Bone marrow (tissue), 2 donors: Measurements from ENCODE around the gene OBSL1.

ENCODE experiments used
- DNase-seq, 2 donors: peaks; one replicate each; lab custom pipeline; 2025; lab: John Stamatoyannopoulos, UW

OBSL1 gene

GRCh38 chr2:219596954-219597551, 25.7 kb upstream of the OBSL1 start:
- DNase-seq: no peak

DNA sequence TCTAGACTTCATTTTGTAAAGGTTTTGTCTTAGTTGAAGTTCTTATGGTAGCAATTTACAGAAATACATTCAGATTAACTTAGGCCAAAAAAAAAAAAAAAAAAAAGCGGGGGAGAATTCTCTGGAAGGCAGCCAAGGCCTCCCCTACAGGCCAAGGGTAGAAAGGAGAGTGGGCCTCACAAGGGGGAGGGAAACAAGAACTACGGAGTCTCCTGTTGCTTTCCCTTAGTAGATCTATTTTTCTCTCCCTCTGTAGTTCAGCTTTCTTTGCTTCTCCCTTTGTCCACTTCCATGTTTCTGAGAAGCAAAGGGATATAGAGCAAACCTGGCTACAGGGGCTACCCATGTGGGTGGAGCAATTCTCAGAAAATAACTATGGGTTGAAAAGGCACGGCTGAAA, 23.9 kb upstream of the OBSL1 start:
- DNase-seq: no peak

- DNase-seq: no peak
These were observed 21.8 kb upstream of the OBSL1 start for GRCh38 chr2:219593154-219593553.

- DNase-seq: no peak
These were observed 21.4 kb upstream of the OBSL1 start for GRCh38 chr2:219592736-219593135.

- no peak for DNase-seq
These were observed 19.8 kb upstream of the OBSL1 start for GRCh38 chr2:219591091-219591490.

DNA sequence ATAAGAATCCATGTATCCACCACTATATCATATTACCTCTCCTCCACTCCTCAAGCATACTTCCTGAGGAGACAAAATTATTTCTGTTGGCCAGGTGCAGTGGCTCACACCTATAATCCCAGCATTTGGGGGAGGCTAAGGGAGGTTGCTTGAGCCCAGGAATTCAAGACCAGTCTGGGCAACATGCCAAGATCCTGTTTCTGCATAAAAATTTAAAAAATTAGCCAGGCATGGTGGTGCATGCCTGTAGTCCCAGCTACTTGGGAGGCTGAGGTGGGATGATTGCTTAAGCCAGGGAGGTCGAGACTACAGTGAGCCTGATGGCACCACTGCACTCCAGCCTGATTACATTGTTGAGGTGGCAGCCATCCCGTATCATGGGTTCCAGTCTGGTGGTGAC, 10.0 kb upstream of the OBSL1 start:
- DNase-seq: no peak

DNA sequence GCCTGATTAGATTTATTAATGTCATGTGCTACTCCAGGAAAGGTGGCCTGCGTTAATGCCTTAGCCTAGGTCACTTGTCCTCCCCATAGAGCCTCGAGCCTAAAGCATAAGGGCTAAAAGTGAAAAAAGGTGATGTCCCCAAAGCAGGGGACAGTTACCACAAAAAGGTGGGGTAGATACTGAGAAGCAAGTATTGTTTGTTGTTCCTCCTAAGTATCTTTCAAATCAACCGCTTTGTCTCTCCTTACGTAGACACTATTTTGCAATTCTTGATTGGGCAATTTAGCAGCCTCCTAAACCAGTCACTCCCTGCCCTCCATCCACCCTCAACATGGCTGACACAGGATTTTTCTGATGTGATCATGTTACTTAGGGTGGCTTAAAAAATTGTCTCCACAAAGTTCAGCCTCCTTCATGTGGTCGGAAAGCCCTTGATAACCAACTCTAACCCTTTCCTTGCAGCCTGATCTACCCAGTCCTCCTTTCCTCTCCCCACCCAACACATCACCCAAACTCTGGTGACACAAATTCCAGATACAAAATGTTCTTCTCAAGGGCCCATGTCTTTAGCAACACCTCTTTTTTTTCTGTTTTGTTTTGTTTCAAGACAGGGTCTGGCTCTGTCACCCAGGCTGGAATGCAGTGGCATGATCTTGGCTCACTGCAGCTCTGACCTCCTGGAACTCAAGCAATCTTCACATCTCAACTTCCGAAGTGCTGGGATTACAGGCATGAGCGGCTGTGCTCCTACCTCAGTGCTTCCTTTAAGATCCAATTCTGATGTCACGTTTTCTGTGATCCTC, 7.7 kb upstream of the OBSL1 start:
- DNase-seq: no peak

- no peak for DNase-seq
These were observed 5.4 kb upstream of the OBSL1 start for GRCh38 chr2:219576505-219577388.

DNA sequence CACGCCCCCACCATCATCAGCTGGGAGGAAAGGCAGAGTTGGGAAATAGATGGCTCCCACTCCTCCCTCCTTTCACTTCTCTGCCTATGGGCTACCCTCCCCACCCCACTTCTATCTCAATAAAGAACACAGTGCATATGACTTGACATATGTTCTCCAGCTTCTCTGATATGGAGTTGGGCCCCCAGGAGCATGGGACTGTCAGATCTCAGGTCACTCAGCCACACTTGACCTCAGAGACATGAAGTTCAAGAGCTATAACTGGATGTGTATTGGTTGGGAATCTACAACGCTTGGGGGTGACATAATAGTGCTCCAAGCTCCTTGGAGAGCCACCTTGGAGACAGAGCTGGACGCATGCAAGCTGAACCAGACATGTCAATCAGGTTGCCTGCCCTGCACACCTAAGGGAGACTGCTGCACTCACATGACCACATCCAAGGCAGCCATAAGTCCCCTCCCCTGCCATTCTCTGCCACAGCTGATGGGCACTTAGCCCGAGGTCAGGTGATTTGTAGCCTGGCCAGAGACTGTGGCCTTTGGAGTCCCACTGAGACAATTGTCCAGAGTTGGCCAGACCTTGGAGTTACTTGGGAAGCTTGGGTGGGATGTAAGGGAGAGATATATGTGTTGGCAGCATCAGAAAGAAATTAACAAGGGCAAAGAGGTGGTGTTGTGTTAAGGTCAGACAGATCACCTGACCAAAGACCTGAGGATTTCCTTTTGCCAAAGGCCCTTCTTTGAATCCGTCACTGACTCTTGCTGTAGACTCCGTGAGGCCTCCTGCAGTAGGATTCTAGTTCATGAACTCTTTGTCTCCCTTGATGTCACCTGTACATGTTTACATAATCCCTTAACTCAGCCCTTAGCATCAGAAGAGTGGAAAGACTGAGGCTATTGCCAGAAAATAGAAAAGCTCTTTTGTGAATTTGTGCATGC, 4.5 kb upstream of the OBSL1 start:
- DNase-seq: no peak

DNA sequence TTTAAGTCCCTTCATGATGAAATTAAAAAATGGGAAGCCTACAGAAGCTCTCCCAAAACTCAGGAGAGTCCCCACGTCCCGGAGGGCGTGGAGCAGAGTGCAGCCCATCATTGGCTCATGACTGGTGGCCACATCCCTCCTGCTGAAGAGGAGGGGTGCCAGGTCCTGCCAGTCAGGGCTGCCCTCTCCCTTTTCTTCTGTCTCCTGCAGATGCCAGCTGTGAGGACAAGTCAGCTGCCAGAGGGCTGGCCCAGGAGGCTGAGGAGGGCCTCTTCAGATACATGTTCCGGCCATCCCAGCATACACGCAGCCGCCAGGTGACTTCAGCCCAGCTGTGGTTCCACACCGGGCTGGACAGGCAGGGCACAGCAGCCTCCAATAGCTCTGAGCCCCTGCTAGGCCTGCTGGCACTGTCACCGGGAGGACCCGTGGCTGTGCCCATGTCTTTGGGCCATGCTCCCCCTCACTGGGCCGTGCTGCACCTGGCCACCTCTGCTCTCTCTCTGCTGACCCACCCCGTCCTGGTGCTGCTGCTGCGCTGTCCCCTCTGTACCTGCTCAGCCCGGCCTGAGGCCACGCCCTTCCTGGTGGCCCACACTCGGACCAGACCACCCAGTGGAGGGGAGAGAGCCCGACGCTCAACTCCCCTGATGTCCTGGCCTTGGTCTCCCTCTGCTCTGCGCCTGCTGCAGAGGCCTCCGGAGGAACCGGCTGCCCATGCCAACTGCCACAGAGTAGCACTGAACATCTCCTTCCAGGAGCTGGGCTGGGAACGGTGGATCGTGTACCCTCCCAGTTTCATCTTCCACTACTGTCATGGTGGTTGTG, 3.4 kb upstream of the OBSL1 start:
- no peak for DNase-seq

GRCh38 chr2:219573166-219573565, 1.8 kb upstream of the OBSL1 start:
- no peak for DNase-seq

GRCh38 chr2:219572237-219573001, 1.1 kb upstream of the OBSL1 start, which contains the start of gene INHA:
TSS of gene INHA (plus strand) at chr2:219572310. CDS start at chr2:219572375, 65 bp downstream.
- no peak for DNase-seq

DNA sequence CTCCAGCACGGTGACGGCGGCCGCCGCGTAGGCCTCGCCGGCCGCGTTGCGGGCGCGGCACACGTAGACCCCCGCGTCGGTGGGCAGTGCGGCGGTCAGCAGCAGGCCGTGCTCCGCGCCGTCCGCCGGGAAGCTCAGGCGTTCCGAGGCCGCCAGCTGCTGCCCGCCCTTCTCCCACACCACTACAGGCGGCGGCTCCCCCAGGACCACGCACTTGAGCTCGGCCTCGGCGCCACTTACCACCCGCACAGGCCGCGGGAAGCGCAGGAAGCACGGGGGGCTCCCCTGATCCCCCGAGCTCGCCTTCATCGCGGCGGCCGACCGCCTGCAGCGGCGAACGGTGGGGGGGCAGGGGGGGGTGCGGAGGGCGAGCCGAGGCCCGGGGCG, 422 bp downstream of the OBSL1 start:
- DNase-seq: no peak

DNA sequence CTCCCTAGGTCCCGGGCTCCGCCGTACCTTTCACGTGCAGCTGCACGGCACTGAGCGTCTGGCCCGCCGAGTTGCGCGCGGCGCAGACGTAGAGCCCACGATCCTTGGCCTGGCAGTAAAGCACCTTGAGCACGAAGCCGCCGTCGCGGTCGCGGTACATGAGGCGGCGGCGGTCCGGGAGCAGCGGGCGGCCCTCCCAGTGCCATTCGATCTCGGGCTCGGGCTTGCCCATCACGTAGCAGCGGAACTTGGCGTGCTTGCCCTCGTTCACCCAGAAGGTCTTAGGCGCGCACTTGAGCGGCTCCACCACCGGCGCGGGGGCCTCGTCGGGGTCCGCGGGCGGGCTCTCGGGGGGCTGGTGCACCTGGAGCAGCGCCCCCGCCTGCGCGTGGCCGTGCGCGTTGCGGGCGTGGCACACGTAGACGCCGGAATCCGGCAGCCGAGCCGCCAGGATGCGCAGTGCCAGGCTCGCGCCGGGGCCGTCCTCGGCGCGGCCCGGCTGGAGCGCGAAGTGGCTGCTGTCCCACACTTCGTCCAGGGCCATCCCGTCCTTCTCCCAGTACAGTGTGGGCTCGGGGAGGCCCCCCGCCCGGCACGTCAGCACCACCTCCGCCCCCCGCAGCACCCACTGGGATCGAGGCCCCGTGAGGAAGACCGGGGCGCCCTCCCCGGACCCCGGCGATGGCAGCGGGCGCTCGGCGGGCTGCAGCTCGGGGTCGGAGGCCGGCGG, 980 bp downstream of the OBSL1 start:
- DNase-seq: no peak

- DNase-seq: no peak
These were observed 1.7 kb downstream of the OBSL1 start for GRCh38 chr2:219569635-219570034.

- DNase-seq: no peak
These were observed 2.3 kb downstream of the OBSL1 start for GRCh38 chr2:219569041-219569440.

DNA sequence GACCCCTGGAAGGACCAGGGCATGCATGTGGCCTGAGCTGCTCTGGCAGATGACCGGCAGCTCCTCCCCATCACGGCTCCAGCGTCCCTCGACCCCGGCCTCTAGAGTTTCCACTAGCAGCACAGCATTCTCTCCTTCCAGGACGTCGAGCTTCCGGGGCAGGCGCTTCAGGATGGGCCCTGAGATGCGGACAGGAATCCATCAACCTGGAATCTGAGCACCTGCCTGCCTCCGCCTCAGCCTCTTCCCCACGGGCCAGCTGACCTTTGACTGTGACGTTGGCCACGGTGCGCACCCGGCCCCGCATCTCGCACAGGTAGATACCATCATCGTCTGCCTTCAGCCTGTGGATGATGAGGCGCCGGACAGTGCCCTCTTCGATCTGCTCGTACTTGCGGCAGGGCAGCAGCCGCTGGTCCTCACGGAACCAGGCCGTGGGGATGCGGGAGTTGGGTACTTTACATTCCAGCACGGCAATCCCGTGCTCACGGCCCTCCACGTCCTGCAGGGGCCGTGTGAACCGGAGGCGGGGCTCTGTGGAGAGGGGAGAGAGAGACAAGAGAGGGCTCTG, 3.5 kb downstream of the OBSL1 start:
- DNase-seq: no peak

DNA sequence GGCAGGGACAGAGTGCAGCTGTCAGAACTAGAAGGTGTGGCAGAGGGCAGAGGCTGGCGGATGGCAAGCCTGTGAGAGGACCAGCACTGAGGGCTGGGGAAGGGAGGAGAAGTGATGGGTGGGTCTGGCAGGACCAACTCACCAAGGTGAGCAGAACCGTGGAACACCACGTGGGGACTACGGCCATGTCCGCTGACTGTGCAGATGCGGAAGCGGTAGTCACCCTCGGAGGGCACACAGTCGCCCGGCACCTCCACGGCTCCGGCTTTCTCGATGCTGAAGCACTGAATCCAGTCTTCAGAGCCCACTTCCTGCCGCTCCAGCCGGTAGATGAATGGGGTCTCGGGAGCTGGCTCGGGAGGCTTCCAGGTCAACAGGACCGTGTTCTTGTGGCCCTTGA, 4.2 kb downstream of the OBSL1 start:
- DNase-seq: no peak

DNA sequence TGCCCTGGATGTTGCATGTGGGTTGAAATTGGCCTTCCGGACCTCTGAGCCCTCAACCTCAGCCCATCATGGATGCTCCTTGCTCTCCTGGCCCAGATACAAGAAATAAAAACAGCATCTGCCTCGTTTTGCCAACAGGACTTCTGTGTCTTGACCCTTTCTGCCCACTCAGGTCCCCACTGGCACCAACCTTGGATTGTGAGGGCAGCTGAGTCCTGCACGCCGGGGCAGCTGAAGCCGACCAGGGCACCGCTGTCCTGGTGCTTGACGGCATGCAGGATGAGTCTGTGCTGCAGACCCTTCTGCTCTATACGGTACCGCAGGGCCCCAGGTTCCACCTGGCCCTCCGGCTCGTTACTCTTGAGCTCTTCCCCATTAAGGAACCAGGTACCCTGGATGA, 4.7 kb downstream of the OBSL1 start:
- DNase-seq: no peak
